Fibroblast of lung (primary cell): ENCODE measurements around the gene MID1. TPM values are rescaled to one million over a fixed set of nuclear protein-coding genes. Genes with fewer than 3 reads are reported as not detected.

Experiments
- DNase-seq, 2 donors: peaks; one replicate each; pipeline versions ENCODE4 v3.0.0 to v3.0.0-alpha.2; 2010; ENCODE audit warnings: low read depth in 2 of 2
- H2AFZ ChIP-seq: 2 replicates; pipeline ENCODE4 v1.5.1; 2012; ENCODE audit warnings: low read length, control low read depth, inconsistent platforms
- H3K27ac ChIP-seq: 2 replicates; pipeline ENCODE4 v1.5.1; 2011; ENCODE audit warnings: low read length, control low read depth; ENCODE audit not compliant: insufficient read depth
- H3K27me3 ChIP-seq: 2 replicates; pipeline ENCODE4 v1.5.1; 2011; ENCODE audit warnings: mild to moderate bottlenecking, low read length; ENCODE audit not compliant: control insufficient read depth, insufficient read depth
- H3K36me3 ChIP-seq: 2 replicates; pipeline ENCODE4 v1.5.1; 2011; ENCODE audit warnings: low read length; ENCODE audit not compliant: control insufficient read depth, insufficient read depth
- H3K4me1 ChIP-seq: 2 replicates; pipeline ENCODE4 v1.5.1; 2011; ENCODE audit warnings: low read length; ENCODE audit not compliant: control insufficient read depth, insufficient read depth; ENCODE audit errors: extremely low read depth
- H3K4me2 ChIP-seq: 2 replicates; pipeline ENCODE4 v1.5.1; 2011; ENCODE audit warnings: low read length, control low read depth; ENCODE audit not compliant: insufficient read depth; ENCODE audit errors: extremely low read depth
- H3K4me3 ChIP-seq, 4 experiments: fragments of 200-600 bp in 1 of 4; sonication (generic) in 1 of 4; replicated peaks in 1 of 4; 2 replicates each; pipeline ENCODE4 v1.5.1; 2011 to 2016; ENCODE audit warnings: low read length in 4 of 4, low read depth in 3 of 4, mild to moderate bottlenecking in 3 of 4, control low read depth in 2 of 4, inconsistent platforms in 1 of 4, mixed read lengths in 1 of 4; ENCODE audit not compliant: insufficient read depth in 1 of 4; ENCODE audit errors: control extremely low read depth in 1 of 4
- H3K79me2 ChIP-seq: 2 replicates; pipeline ENCODE4 v1.5.1; 2012; ENCODE audit warnings: mild to moderate bottlenecking, low read length, inconsistent platforms; ENCODE audit not compliant: control insufficient read depth, insufficient read depth
- H3K9ac ChIP-seq: 2 replicates; pipeline ENCODE4 v1.5.1; 2011; ENCODE audit warnings: mild to moderate bottlenecking, low read length, control low read depth; ENCODE audit not compliant: insufficient read depth
- H3K9me3 ChIP-seq: 2 replicates; pipeline ENCODE4 v1.5.1; 2012; ENCODE audit warnings: low read depth, low read length; ENCODE audit not compliant: control insufficient read depth, insufficient read depth
- H4K20me1 ChIP-seq: 2 replicates; pipeline ENCODE4 v1.5.1; 2011; ENCODE audit warnings: low read length; ENCODE audit not compliant: control insufficient read depth, insufficient read depth; ENCODE audit errors: extremely low read depth
- EZH2 ChIP-seq: IDR thresholded peaks from 2 replicates; pipeline ENCODE4 v1.5.1; 2012; ENCODE audit warnings: low read length, control low read depth, mild to moderate bottlenecking; ENCODE audit errors: missing control alignments
- polyA plus RNA-seq, 2 donors: library from polyadenylated mRNA; depleted of rRNA in 1 of 2; stranded (reverse) in 1 of 2; unstranded in 1 of 2; fragments of >200 nt; gene quantifications; 2 replicates each; pipeline ENCODE4 v1.2.1, GENCODE V29; 2011 to 2012; ENCODE audit warnings: missing spikeins in 1 of 2
- total RNA-seq: library from RNA; depleted of rRNA; stranded (reverse); fragments of >200 nt; gene quantifications from 2 replicates; pipeline ENCODE4 v1.2.1, GENCODE V29; 2014
- TF ChIP-seq, protein P1 (sequence below), 2 donors: IDR thresholded peaks in 1 of 2; conservative IDR thresholded peaks in 1 of 2; 1 replicate in 1 of 2; 2 replicates in 1 of 2; pipeline ENCODE4 v1.5.1; 2011 to 2012; ENCODE audit warnings: low read length in 2 of 2, control low read depth in 1 of 2, inconsistent platforms in 1 of 2, low read depth in 1 of 2, mild to moderate bottlenecking in 1 of 2

The MID1 gene
- total and polyA plus RNA-seq, 2 donors (not counting 1 experiment from before 2014, with no cell fraction given) = 20.3 to 27.7 TPM

DNA sequence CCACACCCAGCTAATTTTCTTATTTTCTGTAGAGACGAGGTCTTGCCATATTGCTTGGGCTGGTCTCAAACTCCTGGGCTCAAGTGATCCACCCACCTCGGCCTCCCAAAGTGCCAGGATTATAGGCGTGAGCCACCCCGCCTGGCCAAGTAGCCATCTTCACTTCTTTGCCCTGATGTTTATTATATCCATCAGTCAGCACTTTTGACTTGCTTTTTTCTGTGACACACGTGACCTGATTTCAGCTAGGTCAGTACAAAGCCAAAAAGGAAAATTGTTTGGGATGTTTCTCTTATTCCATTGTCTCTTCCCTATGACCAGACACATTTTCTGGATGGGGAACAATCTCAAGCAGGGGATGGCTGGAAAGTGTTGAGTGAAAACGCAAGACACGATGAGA is 45.3 kb upstream of the MID1 start:
- Histone ChIP-seq H3K4me1 (no peaks in the 10 kb centered on the region), H3K36me3 (no peaks in the 10 kb centered on the region), H3K27me3 (no peaks in the 10 kb centered on the region), H4K20me1 (no peaks in the 10 kb centered on the region), H3K4me3 (no peak overlapping the region), H3K79me2 (no peaks in the 10 kb centered on the region), H3K9ac (no peak overlapping the region), H3K27ac (no peak overlapping the region), H2AFZ (no peak overlapping the region), H3K4me2 (no peak overlapping the region), H3K9me3 (no peaks in the 10 kb centered on the region)
- no peak for DNase-seq
- TF ChIP-seq, protein P1, sequence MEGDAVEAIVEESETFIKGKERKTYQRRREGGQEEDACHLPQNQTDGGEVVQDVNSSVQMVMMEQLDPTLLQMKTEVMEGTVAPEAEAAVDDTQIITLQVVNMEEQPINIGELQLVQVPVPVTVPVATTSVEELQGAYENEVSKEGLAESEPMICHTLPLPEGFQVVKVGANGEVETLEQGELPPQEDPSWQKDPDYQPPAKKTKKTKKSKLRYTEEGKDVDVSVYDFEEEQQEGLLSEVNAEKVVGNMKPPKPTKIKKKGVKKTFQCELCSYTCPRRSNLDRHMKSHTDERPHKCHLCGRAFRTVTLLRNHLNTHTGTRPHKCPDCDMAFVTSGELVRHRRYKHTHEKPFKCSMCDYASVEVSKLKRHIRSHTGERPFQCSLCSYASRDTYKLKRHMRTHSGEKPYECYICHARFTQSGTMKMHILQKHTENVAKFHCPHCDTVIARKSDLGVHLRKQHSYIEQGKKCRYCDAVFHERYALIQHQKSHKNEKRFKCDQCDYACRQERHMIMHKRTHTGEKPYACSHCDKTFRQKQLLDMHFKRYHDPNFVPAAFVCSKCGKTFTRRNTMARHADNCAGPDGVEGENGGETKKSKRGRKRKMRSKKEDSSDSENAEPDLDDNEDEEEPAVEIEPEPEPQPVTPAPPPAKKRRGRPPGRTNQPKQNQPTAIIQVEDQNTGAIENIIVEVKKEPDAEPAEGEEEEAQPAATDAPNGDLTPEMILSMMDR (conservative IDR thresholded peaks at IDR 0.05 in 1 of 2, IDR thresholded peaks at IDR 0.05 in 1 of 2; ENCODE audit: low read depth in 1 of 2, low read length in 2 of 2) = no peak
- TF ChIP-seq EZH2 = no peak

DNA sequence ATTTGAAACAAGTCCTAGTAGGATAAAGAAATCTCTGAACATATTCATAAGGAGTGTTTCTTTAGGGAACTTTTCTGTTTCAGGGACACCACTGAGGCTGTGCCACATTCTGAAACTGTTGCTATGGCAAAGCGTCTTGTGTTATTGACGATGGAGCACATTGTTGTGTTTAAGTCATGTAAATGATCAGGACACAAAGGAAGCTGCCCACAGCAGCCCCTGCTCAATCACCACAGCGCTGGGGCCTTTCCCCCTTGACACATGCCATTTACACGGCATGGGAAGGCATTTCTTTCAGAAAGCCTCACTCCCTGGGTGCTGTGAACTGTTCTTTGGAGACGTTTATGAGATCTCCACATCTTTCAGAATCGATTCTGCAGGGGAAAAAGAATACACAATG is 39.8 kb upstream of the MID1 start:
- Histone ChIP-seq H3K36me3 (no peaks in the 10 kb centered on the region), H3K9me3 (no peaks in the 10 kb centered on the region), H3K4me1 (no peaks in the 10 kb centered on the region), H3K9ac (no peak overlapping the region), H3K27ac (no peak overlapping the region), H3K27me3 (no peaks in the 10 kb centered on the region), H3K4me3 (no peak overlapping the region), H2AFZ (no peak overlapping the region), H4K20me1 (no peaks in the 10 kb centered on the region), H3K4me2 (no peak overlapping the region), H3K79me2 (no peaks in the 10 kb centered on the region)
- TF ChIP-seq EZH2 = no peak
- TF ChIP-seq, protein P1 (conservative IDR thresholded peaks at IDR 0.05 in 1 of 2, IDR thresholded peaks at IDR 0.05 in 1 of 2; ENCODE audit: low read depth in 1 of 2, low read length in 2 of 2) = no peak
- no peak for DNase-seq

DNA sequence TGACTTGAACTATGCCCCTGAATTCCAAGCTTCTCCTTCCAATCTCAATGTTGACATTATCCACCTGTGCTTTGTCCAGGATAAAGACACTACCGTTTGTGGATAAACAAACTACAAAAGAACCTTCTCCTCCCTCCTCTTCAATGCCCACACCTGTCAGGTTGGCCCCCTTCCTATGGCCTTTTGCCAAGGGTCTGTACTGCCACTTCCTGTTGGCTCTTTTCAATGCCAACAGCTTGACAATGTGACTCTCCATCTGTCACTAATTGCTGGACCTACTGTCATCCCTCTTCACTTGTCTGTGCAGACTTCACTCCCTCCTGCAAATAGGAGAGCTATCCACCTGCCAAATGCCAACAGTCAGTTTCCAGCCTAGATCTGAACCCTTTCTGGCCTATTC is 35.8 kb upstream of the MID1 start:
- Histone ChIP-seq H3K79me2 (no peaks in the 10 kb centered on the region), H4K20me1 (no peaks in the 10 kb centered on the region), H2AFZ (no peak overlapping the region), H3K4me3 (no peak overlapping the region), H3K9ac (no peak overlapping the region), H3K36me3 (no peaks in the 10 kb centered on the region), H3K27ac (no peak overlapping the region), H3K27me3 (no peaks in the 10 kb centered on the region), H3K9me3 (no peaks in the 10 kb centered on the region), H3K4me2 (no peak overlapping the region), H3K4me1 (no peaks in the 10 kb centered on the region)
- no peak for TF ChIP-seq EZH2
- TF ChIP-seq, protein P1 (conservative IDR thresholded peaks at IDR 0.05 in 1 of 2, IDR thresholded peaks at IDR 0.05 in 1 of 2; ENCODE audit: low read depth in 1 of 2, low read length in 2 of 2) = no peak
- DNase-seq = no peak
